COLO829 (cell line): ENCODE data around the gene MBOAT2.
A peak's percentile ranks its signal among the peaks of the same experiment; 100 is the strongest.
"Not testable (repeated sequence)": the region's sequence is repeated elsewhere in the genome, so short reads cannot be mapped to it uniquely, and the experiment has no call there.

ENCODE experiments used
- DNase-seq: peaks from one replicate; pipeline ENCODE4 v3.0.0; 2012; ENCODE audit warnings: low spot score

Gene MBOAT2

DNA sequence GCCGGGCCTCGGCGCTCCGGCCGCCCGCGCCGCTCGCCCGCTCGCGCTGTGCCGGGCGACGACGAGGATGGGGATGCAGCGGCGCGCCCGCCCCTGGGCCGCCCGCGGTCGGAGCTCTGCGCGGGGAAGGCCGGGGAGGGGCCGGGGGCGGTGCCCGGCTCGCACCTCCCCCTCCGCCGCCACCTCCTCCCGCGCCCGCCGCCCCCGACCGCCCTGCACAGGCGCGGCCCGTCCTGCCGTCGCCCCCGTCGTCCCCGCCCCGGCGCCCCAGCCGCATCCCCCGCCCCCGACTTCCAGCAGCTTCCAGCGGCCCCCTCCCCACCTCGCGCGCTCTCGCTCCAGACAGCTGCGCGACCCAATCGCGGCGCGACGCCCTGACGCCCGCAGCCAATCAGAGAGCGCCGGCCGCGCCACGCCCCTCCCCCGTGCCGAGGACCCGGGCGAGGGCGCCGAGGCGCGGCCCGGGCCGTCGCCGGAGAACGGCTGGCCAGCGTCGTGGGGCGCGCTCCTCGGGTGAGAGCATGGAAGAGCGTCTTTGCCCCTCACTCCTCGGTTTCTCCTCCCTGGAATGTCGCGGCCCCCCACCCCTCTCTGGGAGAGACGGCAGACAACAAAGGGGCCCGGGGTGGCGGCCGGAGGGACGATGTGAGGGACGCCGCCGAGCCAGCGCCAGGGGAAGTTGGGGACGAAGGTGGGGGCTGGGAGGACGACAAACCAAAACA lies at the start of gene MBOAT2:
MBOAT2 (minus strand) TSS at position 69 of the 722 bp plus-strand sequence. CDS start 70 bp downstream, outside the sequence.
- peak; percentile 82 for DNase-seq

DNA sequence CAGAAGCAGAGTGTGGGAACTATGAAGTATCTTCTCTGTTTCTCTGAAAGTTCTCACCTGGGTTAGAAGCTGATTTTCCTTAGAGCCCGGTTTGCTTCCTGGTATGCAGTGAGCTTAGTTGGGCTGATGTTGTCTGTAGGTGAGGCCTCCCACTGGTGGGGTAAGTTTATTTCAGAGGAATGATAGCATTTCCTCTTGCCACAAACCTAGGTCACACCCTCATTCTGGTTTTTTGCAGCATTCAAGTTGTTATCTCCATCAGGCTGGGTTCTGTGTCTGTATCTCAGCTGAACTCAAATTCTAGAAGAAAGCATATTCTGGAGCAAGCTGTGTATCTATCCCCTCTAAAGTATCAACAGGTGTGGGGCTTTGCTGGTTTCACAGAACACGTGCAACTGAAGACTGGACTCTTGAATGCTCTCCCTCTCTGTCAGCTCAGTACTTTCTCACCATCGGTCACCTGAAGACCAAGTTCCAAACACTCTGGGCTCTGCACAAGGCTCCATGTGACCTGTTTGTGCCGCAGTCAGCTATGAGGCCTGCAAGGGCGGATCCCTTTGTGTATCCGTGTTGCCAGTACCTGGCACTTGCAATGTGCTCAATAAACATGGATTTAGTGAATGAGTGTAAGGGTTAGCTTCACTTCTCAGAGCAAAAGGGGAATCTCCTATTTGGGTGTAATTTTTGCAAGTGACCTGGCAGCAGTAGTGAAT lies 49.5 kb upstream of the MBOAT2 start:
- DNase-seq, result no peak

DNA sequence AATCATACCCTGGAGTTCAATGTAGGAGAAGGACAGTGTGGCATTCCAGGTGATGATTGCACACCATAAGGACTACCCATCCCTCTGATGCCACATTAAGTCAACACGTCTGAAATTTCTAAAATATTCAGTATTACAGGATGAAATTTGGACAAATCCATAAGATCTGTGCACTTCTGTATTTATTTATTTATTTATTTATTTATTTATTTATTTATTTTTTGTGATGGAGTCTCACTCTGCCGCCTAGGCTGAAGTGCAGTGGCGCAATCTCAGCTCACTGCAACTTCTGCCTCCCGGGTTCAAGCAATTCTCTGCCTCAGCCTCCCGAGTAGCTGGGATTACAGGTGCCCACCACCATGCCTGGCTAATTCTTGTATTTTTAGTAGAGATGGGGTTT lies 48.0 kb upstream of the MBOAT2 start:
- DNase-seq, result not testable (repeated sequence)

DNA sequence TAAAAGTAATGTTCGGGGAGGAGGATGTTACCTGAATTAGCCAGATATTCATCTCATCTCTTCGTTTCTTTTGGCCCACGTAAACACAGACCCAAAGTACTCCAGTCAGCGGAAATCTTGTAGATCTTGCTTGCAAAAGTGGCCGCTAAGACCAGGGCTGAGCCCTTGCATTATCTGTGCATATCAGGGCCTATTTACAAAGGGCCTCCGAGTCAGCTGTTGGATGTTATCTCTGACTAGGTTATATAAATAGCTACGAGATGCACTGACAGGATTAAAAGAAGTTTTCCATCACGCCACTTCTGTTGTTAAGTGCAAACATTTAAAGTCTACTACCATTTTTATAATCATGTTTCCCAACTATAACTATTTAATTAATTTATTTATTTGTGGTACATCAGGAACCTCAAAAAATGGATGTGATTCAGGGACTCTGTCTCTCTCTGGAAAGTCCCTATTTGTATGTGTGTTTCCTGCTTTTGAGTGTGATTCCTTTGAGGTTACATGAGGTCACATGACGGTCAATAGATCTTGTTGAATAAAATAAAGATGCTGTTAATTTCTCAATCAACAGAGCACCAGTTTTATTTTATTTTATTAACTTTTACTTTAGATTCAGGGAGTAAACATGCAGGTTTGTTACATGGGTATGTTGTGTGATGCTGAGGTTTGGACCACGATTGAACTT lies 46.8 kb upstream of the MBOAT2 start:
- DNase-seq, result no peak

GRCh38 chr2:9045595-9045994 lies 42.1 kb upstream of the MBOAT2 start:
- no peak for DNase-seq

DNA sequence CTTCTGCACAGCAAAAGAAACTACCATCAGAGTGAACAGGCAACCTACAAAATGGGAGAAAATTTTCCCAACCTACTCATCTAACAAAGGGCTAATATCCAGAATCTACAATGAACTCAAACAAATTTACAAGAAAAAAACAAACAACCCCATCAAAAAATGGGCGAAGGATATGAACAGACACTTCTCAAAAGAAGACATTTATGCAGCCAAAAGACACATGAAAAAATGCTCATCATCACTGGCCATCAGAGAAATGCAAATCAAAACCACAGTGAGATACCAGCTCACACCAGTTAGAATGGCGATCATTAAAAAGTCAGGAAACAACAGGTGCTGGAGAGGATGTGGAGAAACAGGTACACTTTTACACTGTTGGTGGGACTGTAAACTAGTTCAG lies 40.0 kb upstream of the MBOAT2 start:
- not testable (repeated sequence) for DNase-seq

- DNase-seq, result no peak
Observed at GRCh38 chr2:9037166-9037565, 33.7 kb upstream of the MBOAT2 start.

DNA sequence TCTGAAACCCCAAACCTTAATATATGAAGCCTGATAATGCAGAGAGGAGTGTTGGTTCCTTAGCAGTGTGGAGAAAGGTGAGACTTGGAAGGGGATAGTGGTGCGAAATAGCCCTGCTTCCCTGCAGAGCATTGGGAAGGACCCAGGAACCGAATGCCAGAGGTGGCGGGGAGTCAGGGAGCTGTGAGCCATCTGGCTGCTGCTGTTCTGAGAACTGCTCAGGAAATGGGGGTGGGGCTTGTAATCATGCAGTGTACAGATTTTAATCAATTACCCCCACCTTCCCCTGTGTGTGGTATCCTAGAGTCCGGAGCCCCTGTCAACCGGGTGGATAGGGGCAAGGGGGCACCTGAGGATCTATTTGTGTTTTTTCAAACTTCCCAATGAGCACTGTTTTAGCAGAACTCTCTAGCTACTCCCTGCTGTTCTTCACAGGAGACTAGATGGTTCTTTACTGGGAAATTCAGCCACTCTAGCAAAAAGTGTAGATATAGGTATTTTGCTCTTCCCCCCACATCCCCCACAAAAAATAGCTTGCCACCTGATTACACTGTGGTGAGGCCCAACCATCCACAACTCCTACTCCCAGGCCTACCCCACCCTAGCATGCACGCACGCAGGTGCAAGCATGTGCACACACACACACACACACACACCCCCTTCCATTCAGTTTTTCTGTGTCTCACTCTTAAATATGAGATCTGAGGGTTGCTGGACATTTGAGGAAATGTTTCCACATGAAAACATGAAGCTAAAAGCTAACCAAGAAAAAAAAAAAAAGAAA lies 30.1 kb upstream of the MBOAT2 start:
- no peak for DNase-seq

DNA sequence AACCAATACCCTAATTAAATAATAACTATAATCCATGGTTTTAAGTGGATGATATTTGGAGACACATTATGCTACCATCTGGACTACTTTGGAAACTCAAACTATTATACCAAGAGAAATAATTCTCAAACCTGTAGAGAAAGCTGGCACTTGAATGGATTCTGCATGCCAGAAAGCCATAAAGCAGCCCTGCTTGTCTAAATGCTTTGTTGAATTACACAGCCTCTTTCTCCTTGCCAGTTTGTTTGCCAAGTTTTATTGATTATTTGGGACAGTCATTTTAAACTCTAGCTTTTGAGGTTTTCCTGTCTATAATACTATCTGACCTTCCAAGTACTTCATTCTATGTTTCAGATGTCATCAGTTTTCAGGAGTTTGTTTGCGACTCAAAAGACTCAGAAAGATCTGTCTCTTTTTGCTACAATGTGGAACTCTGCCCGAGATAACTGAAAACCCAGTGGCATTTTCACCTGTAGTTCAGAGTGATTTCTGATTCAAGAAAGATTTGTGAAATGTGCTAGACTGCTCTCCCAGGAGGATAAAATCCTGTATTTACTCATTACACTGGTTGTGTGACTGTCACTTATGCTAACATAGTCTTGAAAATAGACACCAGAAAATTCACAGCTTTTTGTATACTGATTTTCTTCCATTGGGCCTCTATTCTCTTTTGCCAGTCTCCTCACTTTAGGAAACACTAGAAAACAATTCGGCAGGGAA lies 29.2 kb upstream of the MBOAT2 start:
- DNase-seq, result no peak

GRCh38 chr2:9032121-9032520 lies 28.6 kb upstream of the MBOAT2 start:
- DNase-seq, result no peak

DNA sequence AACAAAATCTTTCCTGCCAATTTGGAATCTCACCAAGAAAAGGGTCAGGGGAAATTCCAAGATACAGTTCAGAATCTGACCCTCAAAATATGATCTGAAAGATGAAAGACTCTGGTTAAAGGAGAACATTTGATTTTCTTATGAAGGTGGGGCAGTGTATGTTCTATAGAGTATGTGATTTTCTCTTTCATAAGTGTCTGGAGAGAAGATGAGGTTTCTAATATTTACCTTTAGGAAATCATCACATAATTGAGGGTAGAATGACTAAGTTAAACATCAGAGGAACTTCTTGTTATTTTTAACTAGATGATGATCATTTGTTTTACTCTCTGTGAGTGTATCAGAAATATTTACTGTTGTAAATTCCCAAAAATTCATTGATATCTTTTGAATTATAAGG lies 27.8 kb upstream of the MBOAT2 start:
- DNase-seq, result no peak

- DNase-seq, result peak; percentile 13
Observed at GRCh38 chr2:9030841-9031240, 27.4 kb upstream of the MBOAT2 start.

DNA sequence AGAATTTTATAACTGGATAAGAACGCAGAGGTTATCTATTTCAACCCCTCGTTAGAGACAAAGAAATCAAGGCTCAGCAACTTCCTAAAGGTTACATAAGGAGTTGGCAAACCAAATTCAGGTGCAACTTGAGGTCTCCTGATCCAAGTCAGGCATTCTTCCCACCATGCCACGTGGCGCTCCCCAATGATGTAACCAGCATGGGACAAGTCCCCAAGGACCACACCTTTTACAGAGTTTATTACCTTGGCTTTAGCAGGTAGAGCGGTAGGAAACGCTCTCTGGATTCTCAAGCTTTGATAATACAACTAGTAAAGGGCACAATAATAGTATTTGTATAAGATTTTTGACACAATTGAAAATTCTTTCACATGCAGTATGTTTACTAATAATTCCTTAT lies 26.7 kb upstream of the MBOAT2 start:
- no peak for DNase-seq

DNA sequence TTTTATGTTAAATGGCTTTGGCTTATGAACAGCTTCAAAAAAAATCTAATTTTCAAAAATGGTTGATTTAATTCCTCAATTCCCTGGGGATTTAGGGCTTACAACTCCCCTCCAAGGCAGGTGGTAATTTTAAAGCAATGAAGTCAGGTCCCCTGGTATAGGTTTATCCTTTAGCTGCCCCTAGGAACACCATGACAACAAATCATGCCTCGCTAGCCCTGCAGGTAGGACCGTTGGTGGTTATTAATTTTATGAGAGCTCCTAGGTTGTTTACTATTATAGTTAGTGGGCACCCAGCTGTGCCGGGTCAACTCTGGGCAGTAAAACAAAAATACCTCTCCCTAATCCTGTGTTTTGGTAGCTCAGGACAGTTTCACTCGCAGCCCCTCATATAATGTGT lies 26.2 kb upstream of the MBOAT2 start:
- no peak for DNase-seq

- DNase-seq, result no peak
Observed at GRCh38 chr2:9027884-9028283, 24.4 kb upstream of the MBOAT2 start.

DNA sequence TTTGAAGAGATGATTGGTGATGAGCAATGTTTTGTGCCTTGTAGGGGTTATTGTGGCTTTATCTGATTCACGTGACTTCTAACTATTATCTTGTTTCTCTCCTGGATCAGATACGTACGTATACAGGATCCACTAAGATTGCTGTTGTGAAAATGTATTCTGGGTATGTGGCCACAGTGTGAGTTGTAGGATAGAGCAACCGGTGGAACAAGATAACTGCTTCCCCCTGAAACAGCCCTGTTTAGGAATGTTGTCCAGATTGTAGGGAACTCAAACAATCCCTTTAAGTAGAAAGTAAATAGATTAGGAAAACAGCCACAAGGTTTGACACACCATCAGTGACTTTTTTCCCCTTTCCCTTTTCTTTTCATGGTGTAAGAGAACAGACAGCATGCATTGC lies 22.3 kb upstream of the MBOAT2 start:
- DNase-seq, result no peak

- no peak for DNase-seq
Observed at GRCh38 chr2:9024575-9024974, 21.1 kb upstream of the MBOAT2 start.

- no peak for DNase-seq
Observed at GRCh38 chr2:9021563-9022211, 18.2 kb upstream of the MBOAT2 start.

GRCh38 chr2:9020267-9020666 lies 16.8 kb upstream of the MBOAT2 start:
- no peak for DNase-seq

GRCh38 chr2:9018534-9018933 lies 15.1 kb upstream of the MBOAT2 start:
- DNase-seq, result no peak

DNA sequence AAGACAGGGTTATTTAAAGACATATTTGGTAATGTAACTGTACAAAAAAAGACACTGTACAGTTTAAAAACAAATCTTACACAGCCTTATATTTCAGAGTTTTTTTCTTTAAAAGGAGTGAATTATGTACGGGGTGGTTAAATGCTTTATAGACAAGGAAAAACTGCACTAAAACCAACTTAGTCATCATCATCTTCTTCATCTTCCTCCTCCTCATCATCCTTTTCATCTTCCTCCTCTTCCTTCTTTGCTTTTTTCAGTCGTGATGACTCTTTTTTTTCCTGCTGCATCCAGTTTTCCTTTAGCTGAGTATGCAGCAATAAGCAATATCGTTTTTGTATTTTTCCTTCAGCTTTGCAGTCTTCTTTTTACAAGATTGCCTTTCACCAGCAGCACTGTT lies 14.6 kb upstream of the MBOAT2 start:
- DNase-seq, result no peak
